Liver (tissue), 9 donors: ENCODE measurements around the gene PWP1. TPM values are rescaled to one million over a fixed set of nuclear protein-coding genes. Genes with fewer than 3 reads are reported as not detected.

Experiments
- DNase-seq: peaks from one replicate; pipeline ENCODE4 v3.0.0-alpha.2; 2017; ENCODE audit warnings: low spot score
- H3K27ac ChIP-seq, 2 donors: one replicate each; pipeline ENCODE4 v1.7.0; 2013; ENCODE audit warnings: inconsistent platforms in 2 of 2, low read length in 2 of 2, control low read depth in 1 of 2, low read depth in 1 of 2, mild to moderate bottlenecking in 1 of 2
- H3K27me3 ChIP-seq, 4 donors: one replicate each; pipeline versions ENCODE4 v1.6.1 to v1.7.0; 2013; ENCODE audit warnings: low read length in 3 of 4, inconsistent platforms in 1 of 4, mild to moderate bottlenecking in 1 of 4, moderate library complexity in 1 of 4; ENCODE audit not compliant: control insufficient read depth in 4 of 4, insufficient read depth in 4 of 4
- H3K36me3 ChIP-seq, 4 donors: one replicate each; pipeline versions ENCODE4 v1.6.1 to v1.7.0; 2013; ENCODE audit warnings: low read length in 3 of 4, mild to moderate bottlenecking in 3 of 4, low read depth in 1 of 4, moderate library complexity in 1 of 4; ENCODE audit not compliant: control insufficient read depth in 4 of 4, insufficient read depth in 3 of 4
- H3K4me1 ChIP-seq, 4 donors: one replicate each; pipeline versions ENCODE4 v1.6.1 to v1.7.0; 2013; ENCODE audit warnings: low read length in 3 of 4, mild to moderate bottlenecking in 3 of 4, moderate library complexity in 1 of 4; ENCODE audit not compliant: control insufficient read depth in 4 of 4, insufficient read depth in 4 of 4
- H3K4me3 ChIP-seq, 3 donors: one replicate each; pipeline versions ENCODE4 v1.6.1 to v1.7.0; 2013; ENCODE audit warnings: low read length in 3 of 3, control low read depth in 1 of 3, low read depth in 1 of 3, mild to moderate bottlenecking in 1 of 3
- H3K9ac ChIP-seq, 2 donors: one replicate each; pipeline ENCODE4 v1.7.0; 2013; ENCODE audit warnings: low read length in 2 of 2, mild to moderate bottlenecking in 2 of 2, moderate library complexity in 2 of 2, control low read depth in 1 of 2, low read depth in 1 of 2
- H3K9me3 ChIP-seq, 4 donors: one replicate each; pipeline versions ENCODE4 v1.6.1 to v1.7.0; 2013; ENCODE audit warnings: low read length in 3 of 4; ENCODE audit not compliant: control insufficient read depth in 4 of 4
- ATF3 ChIP-seq: IDR thresholded peaks from 2 replicates; pipeline ENCODE4 v1.6.1; 2016; ENCODE audit warnings: antibody characterized with exemption
- CTCF ChIP-seq: fragments of 150-350 bp; IDR thresholded peaks from 2 replicates; pipeline ENCODE4 v1.5.1; 2017; ENCODE audit warnings: improper control_type of control experiment, low read depth, low read length; ENCODE audit not compliant: missing input control
- EGR1 ChIP-seq, 2 donors: IDR thresholded peaks; 2 replicates each; pipeline ENCODE4 v1.6.1; 2016 to 2018; ENCODE audit warnings: antibody characterized with exemption in 2 of 2, low read depth in 2 of 2
- FOXA1 ChIP-seq: IDR thresholded peaks from 2 replicates; pipeline ENCODE4 v1.6.1; 2016; ENCODE audit warnings: antibody characterized with exemption
- FOXA2 ChIP-seq: IDR thresholded peaks from 2 replicates; pipeline ENCODE4 v1.6.1; 2016; ENCODE audit warnings: antibody characterized with exemption
- GABPA ChIP-seq, 2 donors: IDR thresholded peaks in 1 of 2; conservative IDR thresholded peaks in 1 of 2; 2 replicates each; pipeline ENCODE4 v1.6.1; 2016; ENCODE audit warnings: antibody characterized with exemption in 2 of 2, mild to moderate bottlenecking in 1 of 2, moderate library complexity in 1 of 2
- HNF4A ChIP-seq, 2 donors: conservative IDR thresholded peaks; 2 replicates each; pipeline ENCODE4 v1.6.1; 2016; ENCODE audit warnings: antibody characterized with exemption in 2 of 2, mild to moderate bottlenecking in 2 of 2
- HNF4G ChIP-seq: IDR thresholded peaks from 2 replicates; pipeline ENCODE4 v1.6.1; 2016; ENCODE audit warnings: antibody characterized with exemption
- JUND ChIP-seq, 2 donors: IDR thresholded peaks; 2 replicates each; pipeline ENCODE4 v1.6.1; 2016; ENCODE audit warnings: antibody characterized with exemption in 2 of 2
- NR2F2 ChIP-seq: IDR thresholded peaks from 2 replicates; pipeline ENCODE4 v1.6.1; 2016; ENCODE audit warnings: antibody characterized with exemption
- RAD21 ChIP-seq, 2 donors: IDR thresholded peaks; 2 replicates each; pipeline ENCODE4 v1.6.1; 2016; ENCODE audit warnings: antibody characterized with exemption in 2 of 2, mild to moderate bottlenecking in 2 of 2
- REST ChIP-seq: IDR thresholded peaks from 2 replicates; pipeline ENCODE4 v1.6.1; 2016; ENCODE audit warnings: antibody characterized with exemption, mild to moderate bottlenecking
- RXRA ChIP-seq, 2 donors: IDR thresholded peaks; 2 replicates each; pipeline ENCODE4 v1.6.1; 2017 to 2018; ENCODE audit warnings: antibody characterized with exemption in 2 of 2, mild to moderate bottlenecking in 1 of 2
- SP1 ChIP-seq: IDR thresholded peaks from 2 replicates; pipeline ENCODE4 v1.6.1; 2018; ENCODE audit warnings: antibody characterized with exemption, mild to moderate bottlenecking
- TAF1 ChIP-seq: conservative IDR thresholded peaks from 2 replicates; pipeline ENCODE4 v1.6.1; 2016; ENCODE audit warnings: antibody characterized with exemption, mild to moderate bottlenecking
- YY1 ChIP-seq: IDR thresholded peaks from 2 replicates; pipeline ENCODE4 v1.6.1; 2016; ENCODE audit warnings: antibody characterized with exemption, mild to moderate bottlenecking
- ZBTB33 ChIP-seq: IDR thresholded peaks from 2 replicates; pipeline ENCODE4 v1.6.1; 2016; ENCODE audit warnings: antibody characterized with exemption
- WGBS: extraction: QIAGEN DNeasy Blood & Tissue Kit; methylation state at CpG from one replicate; pipeline ENCODE4 v1.1.7; 2013; 5-methylcytosine and 5-hydroxymethylcytosine counted together
- polyA plus RNA-seq, 2 donors: library from polyadenylated mRNA; stranded (reverse) in 1 of 2; unstranded in 1 of 2; fragments of 200-250 nt in 1 of 2; fragments of >200 nt in 1 of 2; fragmentation: Nextera tagmentation in 1 of 2; extraction: Ambion mirVana in 1 of 2; gene quantifications; one replicate each; pipeline versions ENCODE4 v1.2.1 to v1.2.3, GENCODE V29; 2013 to 2015
- total RNA-seq, 2 donors: library from RNA; depleted of rRNA; stranded (reverse); fragments of >200 nt; gene quantifications; one replicate each; pipeline ENCODE4 v1.2.3, GENCODE V29; 2014
- donor health status: healthy.
- donor health status: healthy.
- donor health status: healthy.
- donor health status: healthy.
- donor health status: healthy.

Gene PWP1
- total and polyA plus RNA-seq, 4 donors: 17.5 to 39.0 (median 26.9) TPM

GRCh38 chr12:107641154-107641553 is 44.4 kb upstream of the PWP1 start:
- Histone ChIP-seq H3K27ac (no peak overlapping the region), H3K27me3 (no peaks in the 10 kb centered on the region), H3K9me3 (no peaks in the 10 kb centered on the region), H3K36me3 (no peaks in the 10 kb centered on the region), H3K9ac (no peak overlapping the region), H3K4me3 (no peak overlapping the region), H3K4me1 (no peaks in the 10 kb centered on the region)
- TF ChIP-seq HNF4A (conservative IDR thresholded peaks at IDR 0.05) (no peak), RXRA (IDR thresholded peaks at IDR 0.05) (no peak), NR2F2 (no peak), ZBTB33 (no peak), EGR1 (IDR thresholded peaks at IDR 0.05; ENCODE audit: low read depth in 2 of 2) (no peak), GABPA (IDR thresholded peaks at IDR 0.05 in 1 of 2, conservative IDR thresholded peaks at IDR 0.05 in 1 of 2) (no peak), FOXA1 (no peak), ATF3 (no peak), SP1 (no peak)
- no peak for DNase-seq

GRCh38 chr12:107642240-107642639 is 43.4 kb upstream of the PWP1 start:
- Histone ChIP-seq H3K27me3 (no peaks in the 10 kb centered on the region), H3K27ac (no peak overlapping the region), H3K36me3 (no peaks in the 10 kb centered on the region), H3K4me3 (no peak overlapping the region), H3K9ac (no peak overlapping the region), H3K9me3 (no peaks in the 10 kb centered on the region), H3K4me1 (no peaks in the 10 kb centered on the region)
- no peak for TF ChIP-seq HNF4A (conservative IDR thresholded peaks at IDR 0.05)
- TF ChIP-seq ATF3: no peak
- no peak for TF ChIP-seq HNF4G
- TF ChIP-seq YY1: no peak
- TF ChIP-seq GABPA (IDR thresholded peaks at IDR 0.05 in 1 of 2, conservative IDR thresholded peaks at IDR 0.05 in 1 of 2): no peak
- TF ChIP-seq RAD21 (IDR thresholded peaks at IDR 0.05): no peak
- TF ChIP-seq CTCF: no peak
- no peak for TF ChIP-seq FOXA2
- no peak for TF ChIP-seq SP1
- TF ChIP-seq FOXA1: no peak
- TF ChIP-seq NR2F2: no peak
- no peak for TF ChIP-seq REST
- no peak for TF ChIP-seq ZBTB33
- TF ChIP-seq EGR1 (IDR thresholded peaks at IDR 0.05; ENCODE audit: low read depth in 2 of 2): no peak
- no peak for TF ChIP-seq TAF1
- TF ChIP-seq RXRA (IDR thresholded peaks at IDR 0.05): no peak
- TF ChIP-seq JUND (IDR thresholded peaks at IDR 0.05): no peak
- DNase-seq: no peak
- 84% methylated on average over 5 of the region's 5 CpGs for WGBS
